Fibroblast of skin of back (primary cell): ENCODE results near the gene KLF6. TPM values are rescaled to one million over a fixed set of nuclear protein-coding genes. Genes with fewer than 3 reads are reported as not detected.

Experiments
- DNase-seq: peaks from one replicate; pipeline ENCODE4 v3.0.0-alpha.2; 2013
- polyA plus RNA-seq, 2 experiments: library from polyadenylated mRNA; unstranded; fragments of 120-200 nt; gene quantifications; one replicate each; pipeline ENCODE4 v1.2.1, GENCODE V29; 2013; ENCODE audit not compliant: insufficient read length in 2 of 2

Gene KLF6
- 103 TPM for polyA plus RNA-seq (2013, experiment 1 of 2; ENCODE audit: insufficient read length)
- polyA plus RNA-seq (2013, experiment 2 of 2; ENCODE audit: insufficient read length): 83.1 TPM

DNA sequence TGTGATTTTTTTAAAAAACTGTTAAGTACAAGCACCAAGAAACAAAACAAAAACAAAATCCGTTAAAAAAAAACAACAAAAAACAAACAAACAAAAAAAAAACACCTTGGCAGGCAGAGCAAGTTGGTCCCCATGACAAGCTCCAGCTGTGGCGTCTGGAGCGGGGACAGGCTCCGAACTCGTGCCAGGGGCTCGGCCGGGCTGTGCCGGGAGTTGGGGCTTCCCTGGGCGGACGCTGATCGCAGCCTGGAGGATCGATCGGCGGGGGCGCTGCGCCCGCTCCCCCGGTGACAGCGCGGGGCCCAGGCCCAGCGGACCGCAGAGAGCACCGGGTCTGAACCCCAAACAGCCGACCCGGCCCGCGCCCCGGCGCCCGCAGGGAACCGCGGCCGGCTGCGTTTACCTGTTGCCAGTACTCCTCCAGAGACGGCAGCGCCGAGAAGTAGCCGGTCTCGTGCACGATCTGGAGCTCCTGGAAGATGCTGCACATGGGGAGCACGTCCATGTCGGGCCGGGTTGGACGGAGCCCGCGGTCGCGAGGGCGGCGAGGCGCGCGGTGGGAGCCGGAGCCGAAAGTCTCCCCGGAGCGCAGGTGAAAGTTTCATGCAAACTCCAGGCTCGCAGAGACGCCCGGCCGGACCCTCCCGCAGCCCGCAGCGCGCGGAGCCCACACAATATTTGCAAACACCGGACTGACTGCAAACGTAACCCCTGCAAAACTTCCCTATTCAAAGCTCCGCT is at the start of gene KLF6:
Gene KLF6 (minus strand): TSS at position 700 of the 741 bp plus-strand sequence. CDS start 195 bp downstream, at position 505.
- no peak for DNase-seq

DNA sequence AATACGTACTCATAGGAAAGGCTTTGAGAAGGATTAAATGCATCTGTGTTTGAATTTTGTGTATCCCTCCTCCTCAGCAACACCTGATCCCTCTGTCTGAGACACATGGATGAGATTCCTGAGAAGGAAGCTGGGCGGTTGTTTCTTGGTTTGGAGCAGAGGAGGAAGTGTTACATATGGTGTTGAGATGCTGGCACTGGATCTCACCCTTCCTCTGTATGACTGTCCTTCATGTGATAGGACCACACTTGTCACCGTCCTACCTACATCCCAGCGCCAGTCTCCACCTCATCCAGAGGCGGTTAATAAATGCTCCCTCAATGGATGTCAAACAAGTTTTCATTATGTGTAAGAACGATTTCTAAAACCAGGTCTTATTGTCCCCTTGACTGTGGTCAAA is 49.4 kb upstream of the KLF6 start:
- DNase-seq: no peak

DNA sequence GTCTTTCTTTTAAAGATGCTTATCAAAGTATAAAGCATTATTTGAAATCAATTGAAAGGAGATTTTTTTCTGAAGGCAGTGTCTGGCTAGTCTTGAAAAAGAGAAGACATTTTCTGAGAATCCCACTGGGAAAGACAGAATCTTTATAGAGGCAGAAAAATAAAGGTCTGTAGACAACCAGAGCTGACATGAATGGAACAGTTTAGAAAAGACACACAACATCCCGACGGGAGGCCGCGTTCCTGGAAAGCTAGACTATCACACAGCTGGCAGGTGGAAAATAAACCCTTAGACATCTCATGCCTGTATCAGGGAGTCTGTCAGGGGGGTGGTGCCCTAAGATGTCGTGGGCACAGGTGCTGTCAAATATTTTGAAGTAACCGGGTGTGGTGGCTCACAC is 48.0 kb upstream of the KLF6 start:
- DNase-seq: no peak

DNA sequence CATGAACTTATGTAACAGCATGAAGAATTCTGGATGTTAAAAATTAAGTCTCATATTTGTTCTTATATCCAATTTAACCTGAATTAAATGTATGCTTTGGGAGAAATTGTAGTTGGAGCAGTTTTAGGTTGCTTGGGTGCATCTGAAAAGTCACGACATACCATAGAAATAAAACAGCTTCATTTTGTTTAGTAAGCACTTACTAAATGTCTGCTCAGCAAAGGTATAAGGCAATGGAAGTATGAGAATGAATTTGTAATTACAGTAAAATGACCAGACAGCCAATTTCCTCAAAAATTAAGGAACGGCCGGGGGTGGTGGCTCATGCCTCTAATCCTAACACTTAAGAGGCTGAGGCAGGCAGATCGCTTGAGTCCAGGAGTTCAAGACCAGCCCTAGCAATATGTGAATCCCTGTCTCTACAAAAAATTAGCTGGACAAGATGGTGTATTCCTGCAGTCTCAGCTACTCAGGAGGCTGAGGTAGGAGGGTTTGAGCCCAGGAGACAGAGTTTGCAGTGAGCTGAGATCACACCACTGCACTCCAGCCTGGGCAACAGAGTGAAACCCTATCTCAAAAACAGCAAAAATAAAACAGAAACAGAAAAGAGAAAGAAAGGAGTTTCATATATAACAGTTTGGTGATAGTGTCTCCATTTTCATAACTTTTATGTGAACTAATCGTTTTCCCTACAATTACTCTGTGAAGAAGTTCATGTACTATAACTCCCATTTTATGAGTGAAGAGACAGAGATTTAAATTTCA is 47.2 kb upstream of the KLF6 start:
- no peak for DNase-seq

DNA sequence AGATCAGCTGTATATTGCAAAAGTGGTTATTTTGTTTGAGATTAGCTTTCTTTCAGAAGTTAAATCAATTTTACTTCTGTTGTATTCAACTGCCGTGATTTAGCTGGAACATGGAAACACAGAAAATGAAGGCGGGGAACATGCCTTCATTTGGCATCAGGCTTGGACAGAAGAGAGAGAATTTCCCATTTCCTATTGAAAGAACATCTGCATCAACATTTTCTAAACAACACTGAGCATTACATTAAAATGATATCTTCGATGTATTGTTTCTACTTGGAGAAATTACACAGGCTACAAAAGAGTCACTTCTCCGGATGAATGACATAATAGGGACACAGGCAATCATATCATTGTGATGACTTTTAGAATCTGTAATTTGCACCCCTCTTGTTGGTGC is 46.6 kb upstream of the KLF6 start:
- DNase-seq: no peak

DNA sequence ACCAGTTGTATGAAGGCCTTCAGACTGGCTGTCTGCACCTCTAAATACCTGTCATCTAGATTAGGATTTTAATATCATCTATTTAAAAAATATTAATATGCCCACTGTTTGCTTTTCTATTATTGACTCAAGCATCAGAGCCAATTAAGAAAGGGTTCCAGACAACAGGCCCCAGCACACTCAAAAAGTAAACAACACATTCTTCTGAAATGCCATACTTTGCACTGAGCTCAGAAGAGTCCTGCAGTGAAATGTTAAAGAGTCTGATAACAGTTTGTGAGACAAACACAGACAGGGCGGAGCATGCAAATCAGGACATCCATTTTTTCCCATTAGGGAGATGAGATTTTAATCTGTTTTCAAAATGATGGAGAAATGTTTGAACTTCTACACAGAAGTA is 45.9 kb upstream of the KLF6 start:
- peak; percentile 41 for DNase-seq

DNA sequence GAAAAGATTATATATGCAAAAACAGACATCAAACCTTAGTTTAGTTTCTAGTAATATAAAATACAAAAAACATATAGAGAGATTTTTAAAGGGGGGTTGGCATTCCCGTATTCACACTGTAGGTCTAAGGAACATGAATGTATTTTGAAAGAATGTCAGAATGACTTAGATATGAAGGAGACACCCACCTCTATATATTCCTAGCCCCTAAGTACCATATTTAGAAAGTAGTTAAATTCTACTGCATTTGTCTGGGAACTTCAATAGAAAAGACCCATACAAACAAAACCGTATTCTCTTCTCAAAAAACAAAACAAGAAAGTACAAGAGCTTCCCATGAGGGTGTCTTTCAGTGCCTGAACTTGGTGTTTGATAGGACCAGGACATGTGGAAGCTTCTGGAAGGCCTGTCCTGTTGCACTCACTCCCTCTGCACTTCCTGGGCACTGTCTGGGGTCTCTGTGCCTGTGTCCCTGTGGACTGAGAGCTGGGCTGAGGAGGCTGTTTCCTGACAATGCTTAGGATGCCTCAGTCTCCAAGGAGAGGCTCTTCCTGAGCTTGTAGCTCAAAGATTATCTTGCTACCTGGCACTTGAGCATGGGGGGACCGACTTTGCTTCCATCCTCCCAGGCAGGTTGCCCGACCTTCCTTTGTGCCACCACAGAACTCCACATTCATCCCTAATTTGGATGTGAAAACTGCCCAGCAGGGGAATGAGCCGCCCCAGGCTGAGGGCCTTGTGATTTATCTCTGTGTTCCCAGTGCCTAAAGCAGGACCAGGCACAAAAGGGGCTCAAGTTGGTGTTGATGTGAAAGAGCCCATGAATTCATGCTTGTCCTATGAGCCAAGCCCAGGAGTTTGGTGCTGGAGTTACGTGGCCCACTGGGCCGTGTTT is 44.4 kb upstream of the KLF6 start:
- DNase-seq: peak; percentile 27

DNA sequence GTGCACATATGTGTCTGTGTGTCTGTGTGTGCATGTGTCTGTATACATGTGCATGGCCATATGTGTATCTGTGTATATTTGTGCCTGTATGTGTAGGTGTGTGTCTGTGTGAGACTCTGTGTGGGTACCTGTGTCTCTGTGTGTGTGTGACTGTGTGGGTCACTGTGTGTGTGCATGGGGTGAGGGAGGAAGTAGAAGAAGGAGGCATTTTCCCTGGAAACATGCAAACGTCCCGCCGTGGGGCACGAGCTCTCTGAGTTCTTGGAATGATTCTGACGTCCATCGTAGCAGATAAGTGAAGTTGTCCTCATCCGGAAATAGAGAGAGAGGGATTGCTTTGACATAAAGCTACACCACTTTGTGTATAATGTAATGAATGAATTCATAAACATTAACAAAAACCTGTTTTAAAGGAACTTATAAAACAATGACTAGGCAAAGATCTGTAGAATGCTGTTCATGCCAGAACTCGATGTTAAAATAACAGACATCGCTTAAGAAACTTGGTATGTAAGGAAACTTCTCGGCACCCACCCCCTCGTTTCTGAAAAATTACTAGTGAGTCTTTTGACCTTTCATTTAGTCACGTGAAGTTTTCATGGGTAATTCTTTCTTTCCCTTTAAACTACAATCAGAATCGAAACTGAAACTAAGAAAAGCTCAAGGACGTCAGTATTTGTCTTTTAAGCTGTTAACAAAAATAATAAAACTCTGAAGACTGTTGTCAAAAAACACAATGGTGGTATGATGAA is 43.6 kb upstream of the KLF6 start:
- peak; percentile 81 for DNase-seq

DNA sequence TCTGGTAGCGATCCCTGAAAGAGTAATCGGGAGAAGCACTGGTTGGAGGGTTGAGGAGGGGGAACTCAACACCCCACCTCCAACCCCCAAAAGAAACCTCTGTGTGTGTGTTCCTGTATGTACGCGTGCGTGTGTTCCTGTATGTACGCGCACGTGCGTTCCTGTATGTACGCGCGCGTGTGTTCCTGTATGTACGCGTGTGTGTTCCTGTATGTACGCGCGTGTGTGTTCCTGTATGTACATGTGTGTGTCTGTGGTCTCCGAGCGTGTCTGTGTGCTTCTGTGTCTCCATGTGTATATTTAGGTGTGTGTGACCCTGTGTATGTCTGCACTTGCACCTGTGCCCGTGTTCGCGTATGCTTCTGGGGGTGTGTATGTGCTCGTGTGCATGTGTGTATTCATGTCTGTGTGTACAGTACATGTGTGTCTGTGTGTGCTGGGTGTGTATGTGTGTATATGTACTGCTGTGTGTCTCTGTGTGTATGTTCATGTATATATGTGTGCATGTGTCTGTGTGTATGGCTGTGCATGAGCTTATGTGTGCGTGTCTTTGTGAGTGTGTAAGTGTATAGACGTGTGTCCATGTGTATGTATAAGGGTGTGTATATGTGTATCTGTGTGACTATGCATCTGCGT is 42.9 kb upstream of the KLF6 start:
- DNase-seq: no peak

DNA sequence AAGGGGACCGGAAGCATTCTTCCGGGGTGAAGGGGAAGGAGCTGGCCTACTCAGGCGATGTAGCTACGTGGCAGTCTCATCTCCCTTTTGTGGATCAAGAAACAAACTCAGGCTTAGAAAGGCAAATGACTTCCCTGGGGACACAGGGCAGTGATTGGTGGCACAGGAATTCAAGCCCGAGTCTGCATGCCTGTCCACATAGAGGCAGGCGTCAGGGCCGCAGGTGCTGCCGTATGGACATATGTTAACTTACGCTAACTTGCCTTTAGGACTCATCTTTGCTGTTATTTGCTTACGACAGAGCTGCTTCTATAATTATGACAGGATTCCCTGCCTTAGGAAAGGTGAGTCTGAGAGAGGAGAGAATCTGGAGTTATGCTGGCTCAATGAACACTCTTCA is 42.3 kb upstream of the KLF6 start:
- DNase-seq: peak; percentile 44

DNA sequence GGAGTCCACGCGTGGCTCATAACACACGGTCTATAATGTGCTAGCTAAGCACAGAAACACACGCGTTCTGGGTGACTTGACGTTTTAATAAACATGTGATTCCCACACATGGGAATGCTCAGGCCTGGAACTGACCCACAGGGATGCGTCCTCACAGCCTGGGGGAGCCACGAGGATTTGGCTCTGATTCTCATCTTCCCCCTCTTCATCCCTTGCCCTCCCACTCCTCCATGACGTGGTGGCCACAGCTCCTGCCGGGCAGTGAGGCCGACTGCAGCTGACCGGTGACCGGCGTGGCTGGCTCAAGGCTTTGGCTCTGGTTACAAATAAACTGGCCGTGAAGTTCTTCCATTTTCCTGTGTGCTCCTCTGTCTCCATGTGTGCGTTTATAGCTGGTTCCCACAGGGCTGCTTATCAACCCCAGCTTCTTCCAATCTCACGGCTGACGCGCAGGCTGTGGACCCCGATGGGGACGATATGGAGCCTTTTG is 40.9 kb upstream of the KLF6 start:
- DNase-seq: no peak

DNA sequence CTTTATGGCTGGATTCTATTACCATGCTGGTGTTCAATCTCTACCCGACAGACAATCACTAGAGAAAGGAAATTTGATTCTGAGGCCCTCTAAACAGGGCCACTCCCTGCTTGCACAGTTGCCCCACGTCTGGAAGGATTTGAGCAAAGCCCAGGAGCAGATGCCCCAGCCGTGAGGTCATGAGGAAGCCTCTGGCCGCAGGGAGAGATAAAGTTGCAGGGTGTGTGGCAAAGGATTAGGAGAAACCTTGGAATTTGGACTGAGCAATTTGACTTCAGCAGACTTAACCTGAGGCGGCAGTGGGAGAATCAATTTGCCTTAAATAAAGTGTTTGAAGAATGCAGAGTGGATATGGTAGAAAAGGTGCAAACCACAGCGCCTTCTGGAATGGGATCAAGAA is 40.2 kb upstream of the KLF6 start:
- DNase-seq: peak; percentile 88

DNA sequence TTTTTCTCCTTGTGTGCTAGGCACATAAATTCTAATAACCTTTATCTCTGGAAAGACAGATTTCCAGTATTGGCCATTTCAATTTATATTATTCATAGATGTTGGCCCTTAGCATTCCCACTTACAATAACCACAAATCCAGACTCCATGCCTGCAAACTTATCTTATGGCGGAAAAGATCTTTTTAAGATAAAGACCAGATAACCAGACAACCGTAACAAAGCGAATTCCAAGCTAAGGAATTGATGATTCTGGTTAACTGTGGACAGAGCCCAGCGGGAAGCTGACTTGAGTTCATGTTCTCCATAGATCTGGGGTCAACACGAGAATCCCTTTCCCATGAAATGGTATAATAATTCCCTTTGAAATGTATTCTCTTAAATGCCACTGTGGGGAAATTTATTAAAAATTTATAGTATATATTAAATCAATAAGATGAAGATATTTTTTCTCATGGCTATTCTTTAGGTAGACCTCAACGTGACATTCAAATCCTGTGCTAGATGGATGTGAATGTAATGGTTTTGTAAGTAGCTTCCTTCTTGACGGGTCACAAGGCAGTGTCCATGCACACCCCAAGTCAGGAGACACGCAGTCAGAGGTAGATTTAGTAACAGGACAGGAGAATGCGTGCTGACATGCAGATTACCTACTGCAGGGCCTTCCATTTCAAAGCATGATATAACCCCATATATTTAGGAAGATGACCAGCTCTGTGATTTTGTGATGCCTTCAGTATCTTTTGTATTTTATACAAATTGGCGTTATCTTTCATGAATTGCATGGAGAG is 37.7 kb upstream of the KLF6 start:
- no peak for DNase-seq

DNA sequence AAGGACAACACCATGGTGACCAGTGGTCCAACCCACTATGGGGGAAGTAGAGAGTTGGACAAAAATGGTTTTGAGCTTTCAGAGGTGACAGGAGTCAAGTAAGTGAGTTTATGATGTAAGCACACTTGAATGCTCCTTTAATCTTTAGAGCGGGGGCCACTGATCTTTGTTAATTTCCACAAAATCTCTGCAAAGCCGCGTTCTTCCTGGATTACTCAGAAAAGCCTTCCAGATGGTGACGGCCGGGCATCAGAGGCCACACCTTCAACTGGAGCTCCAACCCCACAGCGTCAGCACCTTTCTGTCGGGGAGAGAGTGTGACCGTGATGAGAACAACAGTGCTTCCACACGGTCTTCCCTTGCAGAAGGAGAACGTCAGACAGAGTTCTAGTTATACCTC is 35.2 kb upstream of the KLF6 start:
- no peak for DNase-seq

DNA sequence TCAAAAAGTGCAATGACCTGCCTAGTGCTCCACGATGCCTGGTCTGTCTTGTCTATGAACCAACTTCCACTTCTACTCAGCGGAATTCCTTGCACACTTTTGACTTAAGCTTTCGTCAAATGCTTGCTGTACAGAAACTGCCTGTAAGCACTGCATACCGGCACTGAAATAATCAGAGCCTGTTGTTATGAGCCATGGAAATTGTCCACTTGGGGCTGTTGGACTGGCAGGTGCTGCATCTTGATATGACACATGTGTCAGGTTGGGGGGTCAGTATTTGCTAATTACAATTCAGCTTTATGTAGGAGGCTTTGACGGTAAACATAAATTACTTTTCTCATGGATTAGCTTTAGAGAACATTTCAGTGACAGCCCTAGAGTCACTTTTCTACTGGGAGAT is 32.0 kb upstream of the KLF6 start:
- DNase-seq: no peak

DNA sequence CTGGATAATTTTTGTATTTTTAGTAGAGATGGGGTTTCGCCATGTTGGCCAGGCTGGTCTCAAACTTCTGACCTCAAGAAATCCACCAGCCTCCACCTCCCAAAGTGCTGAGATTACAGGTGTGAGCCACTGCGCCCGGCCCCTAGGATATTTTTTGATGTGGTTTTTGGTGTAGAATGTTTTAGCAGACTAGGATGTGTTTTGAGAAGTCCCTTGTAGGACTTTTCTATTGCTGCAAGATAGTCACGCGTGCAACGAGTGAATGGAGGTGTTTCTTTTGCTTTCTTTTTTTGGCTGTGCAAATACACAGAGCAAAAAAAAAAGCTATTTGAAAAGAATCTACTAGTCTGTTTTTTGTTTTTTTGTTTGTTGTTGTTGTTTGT is 29.8 kb upstream of the KLF6 start:
- no peak for DNase-seq

DNA sequence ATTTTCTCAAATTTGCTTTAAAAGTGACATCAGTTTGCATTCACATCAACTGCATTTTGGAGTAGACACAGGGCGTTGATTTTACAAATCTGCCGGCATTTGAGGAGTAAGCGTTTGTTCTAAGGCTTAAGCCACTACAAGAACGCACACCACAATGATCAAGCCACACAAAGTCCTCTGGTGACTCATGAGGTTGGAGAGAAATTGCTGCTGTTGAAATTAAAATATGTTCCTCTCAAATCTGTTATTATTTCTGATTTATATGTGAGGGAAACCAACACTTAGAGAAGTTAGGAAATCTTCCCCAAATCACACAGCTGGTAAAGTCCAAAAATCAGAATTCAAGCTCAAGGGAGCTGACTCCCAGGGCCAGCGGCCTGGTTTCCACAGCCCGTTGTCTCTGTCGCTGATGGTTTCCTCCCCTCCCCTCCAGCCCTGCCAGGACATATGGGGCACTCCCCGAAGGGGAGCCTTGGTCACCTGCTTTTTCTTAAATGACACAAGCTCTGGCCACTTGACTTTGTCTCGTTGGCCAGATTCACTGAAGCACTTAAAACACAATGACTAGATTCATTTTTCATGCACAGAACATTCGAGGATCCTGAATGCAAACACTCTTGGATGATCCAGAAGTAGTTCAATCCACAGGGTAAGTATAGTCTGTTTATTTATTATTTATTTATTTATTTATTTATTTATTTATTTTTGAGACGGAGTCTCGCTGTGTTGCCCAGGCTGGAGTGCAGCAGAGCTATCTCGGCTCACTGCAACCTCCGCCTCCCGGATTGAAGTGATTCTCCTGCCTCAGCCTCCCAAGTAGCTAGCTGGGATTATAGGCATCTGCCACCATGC is 29.2 kb upstream of the KLF6 start:
- peak; percentile 66 for DNase-seq

DNA sequence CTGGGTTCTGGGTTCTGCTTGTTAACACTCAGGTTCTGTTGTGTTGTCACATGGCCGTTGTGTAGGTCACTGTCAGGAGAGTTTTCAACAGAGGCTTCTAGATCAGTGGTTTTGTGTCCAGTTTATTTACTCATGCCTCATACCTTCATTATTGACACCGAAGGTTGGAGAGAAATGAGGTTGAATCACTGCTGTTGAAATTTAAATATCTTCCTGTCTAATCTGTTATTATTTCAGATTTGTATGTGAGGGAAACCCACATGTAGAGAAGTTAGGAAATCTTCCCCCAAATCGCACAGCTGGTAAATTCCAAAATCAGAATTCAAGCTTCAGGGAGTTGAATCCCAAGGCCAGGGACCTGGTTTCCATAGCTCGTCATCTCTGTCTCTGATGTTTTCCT is 28.3 kb upstream of the KLF6 start:
- no peak for DNase-seq

DNA sequence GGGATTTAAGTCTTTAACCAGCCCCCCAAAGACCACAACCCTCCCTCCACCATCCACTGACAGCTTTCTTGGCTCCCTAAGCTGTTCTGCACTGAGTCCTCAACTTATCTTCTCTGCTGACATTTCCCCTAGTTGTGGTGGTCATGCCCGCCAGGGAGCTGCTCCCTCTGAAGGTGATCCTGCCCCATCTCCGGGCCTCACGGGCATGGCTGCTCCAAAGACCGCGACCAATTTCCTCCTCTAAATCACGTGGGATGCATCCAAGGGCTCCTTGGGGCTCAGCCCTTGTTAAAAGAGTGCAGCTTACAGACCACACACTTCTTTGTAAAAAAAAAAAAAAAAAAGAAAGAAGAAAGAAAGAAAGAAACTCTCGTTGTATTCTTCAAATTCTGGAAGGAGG is 27.1 kb upstream of the KLF6 start:
- DNase-seq: no peak
